ENCODE data around the gene ITPKA. TPM values are rescaled to one million over a fixed set of nuclear protein-coding genes. Genes with fewer than 3 reads are reported as not detected.

ITPKA gene
- total RNA-seq, 2 experiments from 2014 or later: 0.35 TPM; not detected in 1

GRCh38 chr15:41493902-41494189 is 172 bp downstream of the ITPKA start:
- no peak for DNase-seq
- H3K4me3 Mint-ChIP-seq: no peak overlapping the region
- H3K9me3 Mint-ChIP-seq: no peaks in the 10 kb centered on the region
- ChIA-PET POLR2A (no interaction called here), CTCF (interaction anchor here (1.2 to 2.2 kb wide), 2 partner anchors 28 to 589 kb away, joined by 4 to 8 read pairs; no protein-coding TSS in a partner anchor)
- H3K36me3 Mint-ChIP-seq (ENCODE audit: low read depth): no peaks in the 10 kb centered on the region
- H3K27me3 Mint-ChIP-seq: peaks cover 49% of the 10 kb centered on the region
- peaks cover 32% of the 10 kb centered on the region for H3K4me1 Mint-ChIP-seq
- H3K27ac Mint-ChIP-seq: no peak overlapping the region

GRCh38 chr15:41494190-41494921 is 682 bp downstream of the ITPKA start:
- Mint-ChIP-seq H3K36me3 (ENCODE audit: low read depth) (no peaks in the 10 kb centered on the region), H3K27me3 (peaks cover 54% of the 10 kb centered on the region), H3K4me3 (peak overlapping the region; percentile 54), H3K9me3 (no peaks in the 10 kb centered on the region), H3K27ac (no peak overlapping the region), H3K4me1 (peaks cover 32% of the 10 kb centered on the region)
- ChIA-PET POLR2A (no interaction called here), CTCF (interaction anchor here (1.2 to 2.2 kb wide), 3 partner anchors 15 to 590 kb away, joined by 3 to 8 read pairs (median 4); no protein-coding TSS in a partner anchor)
- DNase-seq: peak; percentile 42

GRCh38 chr15:41494922-41495735 is 1.5 kb downstream of the ITPKA start:
- Mint-ChIP-seq H3K36me3 (ENCODE audit: low read depth) (no peaks in the 10 kb centered on the region), H3K4me1 (peaks cover 29% of the 10 kb centered on the region), H3K4me3 (peak overlapping the region; percentile 36), H3K27me3 (peaks cover 60% of the 10 kb centered on the region), H3K9me3 (no peaks in the 10 kb centered on the region), H3K27ac (no peak overlapping the region)
- DNase-seq: peak; percentile 32
- ChIA-PET CTCF (interaction anchor here (1.4 to 2.2 kb wide), 2 partner anchors 16 to 29 kb away, joined by 3 to 8 read pairs; no protein-coding TSS in a partner anchor), POLR2A (no interaction called here)

- Mint-ChIP-seq H3K27ac (no peak overlapping the region), H3K4me1 (peaks cover 28% of the 10 kb centered on the region), H3K4me3 (peak overlapping the region; percentile 13), H3K9me3 (no peaks in the 10 kb centered on the region), H3K27me3 (peaks cover 67% of the 10 kb centered on the region), H3K36me3 (ENCODE audit: low read depth) (no peaks in the 10 kb centered on the region)
- peak; percentile 26 for DNase-seq
- POLR2A ChIA-PET: no interaction called here
- CTCF ChIA-PET: interaction anchor here (1.4 kb wide), 1 partner anchor 17 kb away, joined by 3 read pairs; no protein-coding TSS in a partner anchor
These were observed 2.3 kb downstream of the ITPKA start for GRCh38 chr15:41495736-41496599.

- Mint-ChIP-seq H3K4me1 (peaks cover 27% of the 10 kb centered on the region), H3K9me3 (no peaks in the 10 kb centered on the region), H3K27me3 (peaks cover 73% of the 10 kb centered on the region), H3K36me3 (ENCODE audit: low read depth) (no peaks in the 10 kb centered on the region), H3K4me3 (no peak overlapping the region), H3K27ac (no peak overlapping the region)
- POLR2A ChIA-PET: no interaction called here
- no peak for DNase-seq
- CTCF ChIA-PET: interaction anchor here (0.6 kb wide), 1 partner anchor 40 kb away, joined by 4 read pairs; no protein-coding TSS in a partner anchor
These were observed 5.0 kb downstream of the ITPKA start for GRCh38 chr15:41498657-41499056.

GRCh38 chr15:41499109-41499851 is 5.6 kb downstream of the ITPKA start:
- no peaks in the 10 kb centered on the region for H3K36me3 Mint-ChIP-seq (ENCODE audit: low read depth)
- H3K9me3 Mint-ChIP-seq: no peaks in the 10 kb centered on the region
- ChIA-PET POLR2A (no interaction called here), CTCF (interaction anchor here (0.6 to 1.1 kb wide), 2 partner anchors 16 to 33 kb away, joined by 3 to 4 read pairs; no protein-coding TSS in a partner anchor)
- H3K27ac Mint-ChIP-seq: no peak overlapping the region
- H3K4me1 Mint-ChIP-seq: peaks cover 27% of the 10 kb centered on the region
- DNase-seq: no peak
- no peak overlapping the region for H3K4me3 Mint-ChIP-seq
- H3K27me3 Mint-ChIP-seq: peaks cover 74% of the 10 kb centered on the region

- ChIA-PET CTCF (interaction anchor here (0.6 kb wide), 1 partner anchor 254 kb away, joined by 4 read pairs; no protein-coding TSS in a partner anchor), POLR2A (interaction anchor here (0.6 kb wide), 1 partner anchor 38 kb away, joined by 6 read pairs; no protein-coding TSS in a partner anchor)
- H3K4me3 Mint-ChIP-seq: peak overlapping the region; percentile 47
- no peak overlapping the region for H3K27ac Mint-ChIP-seq
- H3K27me3 Mint-ChIP-seq: peaks cover 79% of the 10 kb centered on the region
- no peaks in the 10 kb centered on the region for H3K36me3 Mint-ChIP-seq (ENCODE audit: low read depth)
- H3K4me1 Mint-ChIP-seq: peaks cover 22% of the 10 kb centered on the region
- peak; percentile 38 for DNase-seq
- no peaks in the 10 kb centered on the region for H3K9me3 Mint-ChIP-seq
These were observed 7.7 kb downstream of the ITPKA start for GRCh38 chr15:41501191-41501917.

GRCh38 chr15:41501931-41502794 is 8.5 kb downstream of the ITPKA start:
- H3K4me3 Mint-ChIP-seq: peak overlapping the region; percentile 59
- no peaks in the 10 kb centered on the region for H3K9me3 Mint-ChIP-seq
- no peaks in the 10 kb centered on the region for H3K36me3 Mint-ChIP-seq (ENCODE audit: low read depth)
- no peak overlapping the region for H3K27ac Mint-ChIP-seq
- peaks cover 77% of the 10 kb centered on the region for H3K27me3 Mint-ChIP-seq
- POLR2A ChIA-PET: interaction anchor here (0.6 kb wide), 1 partner anchor 37 kb away, joined by 6 read pairs; no protein-coding TSS in a partner anchor
- DNase-seq: peak; percentile 50
- CTCF ChIA-PET: interaction anchor here (0.5 to 0.6 kb wide), 2 partner anchors 101 to 254 kb away, joined by 3 to 4 read pairs; no protein-coding TSS in a partner anchor
- H3K4me1 Mint-ChIP-seq: peaks cover 22% of the 10 kb centered on the region

GRCh38 chr15:41502795-41503668 is 9.4 kb downstream of the ITPKA start:
- ChIA-PET CTCF (interaction anchor here (0.7 to 1.4 kb wide), 4 partner anchors 36 to 309 kb away, joined by 3 to 5 read pairs (median 5); no protein-coding TSS in a partner anchor), POLR2A (interaction anchor here (0.7 kb wide), 1 partner anchor 12 kb away, joined by 4 read pairs; no protein-coding TSS in a partner anchor)
- H3K9me3 Mint-ChIP-seq: no peaks in the 10 kb centered on the region
- peak overlapping the region; percentile 59 for H3K4me3 Mint-ChIP-seq
- H3K36me3 Mint-ChIP-seq (ENCODE audit: low read depth): no peaks in the 10 kb centered on the region
- peaks cover 76% of the 10 kb centered on the region for H3K27me3 Mint-ChIP-seq
- no peak for DNase-seq
- no peak overlapping the region for H3K27ac Mint-ChIP-seq
- peaks cover 22% of the 10 kb centered on the region for H3K4me1 Mint-ChIP-seq

GRCh38 chr15:41503669-41504010 is 10.0 kb downstream of the ITPKA start:
- no peak for DNase-seq
- peak overlapping the region; percentile 41 for H3K27ac Mint-ChIP-seq
- ChIA-PET POLR2A (no interaction called here), CTCF (interaction anchor here (0.7 to 1.4 kb wide), 3 partner anchors 36 to 308 kb away, joined by 3 to 5 read pairs (median 5); no protein-coding TSS in a partner anchor)
- H3K4me3 Mint-ChIP-seq: peak overlapping the region; percentile 36
- no peaks in the 10 kb centered on the region for H3K9me3 Mint-ChIP-seq
- peaks cover 22% of the 10 kb centered on the region for H3K4me1 Mint-ChIP-seq
- no peaks in the 10 kb centered on the region for H3K36me3 Mint-ChIP-seq (ENCODE audit: low read depth)
- H3K27me3 Mint-ChIP-seq: peaks cover 71% of the 10 kb centered on the region
